Astrocyte (in vitro differentiated cells and primary cell): ENCODE data around the gene CACNA2D1.

Experiments
- EZH2 ChIP-seq: IDR thresholded peaks from 2 replicates; pipeline ENCODE4 v1.6.1; 2012; ENCODE audit warnings: mild to moderate bottlenecking, low read length, inconsistent platforms; ENCODE audit not compliant: insufficient read depth
- TF ChIP-seq, protein P1 (sequence below): IDR thresholded peaks from 2 replicates; pipeline ENCODE4 v1.5.1; 2011; ENCODE audit warnings: low read depth, mild to moderate bottlenecking, inconsistent platforms, low read length, moderate library complexity; ENCODE audit not compliant: insufficient read depth

DNA sequence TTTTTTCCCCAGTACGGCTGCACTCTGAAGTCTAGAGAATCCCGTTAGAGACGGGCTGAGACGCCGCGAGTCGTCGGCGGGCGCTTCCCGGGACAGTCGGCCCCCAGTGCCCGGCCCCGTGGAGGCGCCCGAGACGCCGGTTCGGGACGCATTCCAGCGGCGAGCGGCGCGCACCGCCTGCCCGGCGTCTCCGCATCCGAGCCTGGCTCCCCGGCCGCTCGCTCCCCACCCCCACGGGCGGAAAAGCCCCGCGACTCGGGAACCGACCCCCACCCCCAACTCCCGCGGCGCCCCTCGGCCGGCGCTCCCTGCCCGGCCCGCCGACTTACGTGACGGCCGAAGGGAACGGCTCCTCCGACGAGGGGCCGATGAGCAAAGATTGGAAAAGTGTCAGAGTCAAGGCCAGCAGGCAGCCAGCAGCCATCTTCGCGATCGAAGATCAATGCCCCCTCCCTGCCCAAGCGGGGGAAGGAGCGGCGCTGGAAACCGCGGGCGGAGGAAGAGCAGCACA, 486 bp downstream of the CACNA2D1 start:
- TF ChIP-seq, protein P1, sequence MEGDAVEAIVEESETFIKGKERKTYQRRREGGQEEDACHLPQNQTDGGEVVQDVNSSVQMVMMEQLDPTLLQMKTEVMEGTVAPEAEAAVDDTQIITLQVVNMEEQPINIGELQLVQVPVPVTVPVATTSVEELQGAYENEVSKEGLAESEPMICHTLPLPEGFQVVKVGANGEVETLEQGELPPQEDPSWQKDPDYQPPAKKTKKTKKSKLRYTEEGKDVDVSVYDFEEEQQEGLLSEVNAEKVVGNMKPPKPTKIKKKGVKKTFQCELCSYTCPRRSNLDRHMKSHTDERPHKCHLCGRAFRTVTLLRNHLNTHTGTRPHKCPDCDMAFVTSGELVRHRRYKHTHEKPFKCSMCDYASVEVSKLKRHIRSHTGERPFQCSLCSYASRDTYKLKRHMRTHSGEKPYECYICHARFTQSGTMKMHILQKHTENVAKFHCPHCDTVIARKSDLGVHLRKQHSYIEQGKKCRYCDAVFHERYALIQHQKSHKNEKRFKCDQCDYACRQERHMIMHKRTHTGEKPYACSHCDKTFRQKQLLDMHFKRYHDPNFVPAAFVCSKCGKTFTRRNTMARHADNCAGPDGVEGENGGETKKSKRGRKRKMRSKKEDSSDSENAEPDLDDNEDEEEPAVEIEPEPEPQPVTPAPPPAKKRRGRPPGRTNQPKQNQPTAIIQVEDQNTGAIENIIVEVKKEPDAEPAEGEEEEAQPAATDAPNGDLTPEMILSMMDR = no peak
- TF ChIP-seq EZH2 = no peak
